ENCODE measurements around the gene SLC12A8. TPM values are rescaled to one million over a fixed set of nuclear protein-coding genes. Genes with fewer than 3 reads are reported as not detected.

Gene SLC12A8
- polyA plus RNA-seq, 1 of the 3 experiments (the other 2 are of a cell fraction), result 7.5 TPM

GRCh38 chr3:125168711-125169393 is 43.7 kb downstream of the SLC12A8 start:
- TF ChIP-seq TEAD4 (IDR thresholded peaks at IDR 0.05; ENCODE audit: borderline replicate concordance, insufficient read depth), result no peak
- TF ChIP-seq USF2 (IDR thresholded peaks at IDR 0.05; ENCODE audit: borderline replicate concordance, low read depth, low read length), result no peak
- no peak for TF ChIP-seq RAD21 (IDR thresholded peaks at IDR 0.05; ENCODE audit: low read length)
- TF ChIP-seq FOXJ3 (CRISPR knock-in tag; IDR thresholded peaks at IDR 0.05), result no peak
- no peak for TF ChIP-seq RXRA (IDR thresholded peaks at IDR 0.05; ENCODE audit: borderline replicate concordance, low read depth)
- no peak for TF ChIP-seq POLR2AphosphoS5 (IDR thresholded peaks at IDR 0.05; ENCODE audit: low read depth, low read length)
- no peak for TF ChIP-seq EZH2phosphoT487 (IDR thresholded peaks at IDR 0.05; ENCODE audit: borderline replicate concordance, low read depth)
- no peak for TF ChIP-seq GATA2 (CRISPR knock-in tag; IDR thresholded peaks at IDR 0.05)
- TF ChIP-seq PBX3 (IDR thresholded peaks at IDR 0.05), result no peak
- TF ChIP-seq SMC3 (IDR thresholded peaks at IDR 0.05; ENCODE audit: low read depth, low read length), result no peak
- no peak for TF ChIP-seq ELF1 (IDR thresholded peaks at IDR 0.05)
- TF ChIP-seq, protein P1, sequence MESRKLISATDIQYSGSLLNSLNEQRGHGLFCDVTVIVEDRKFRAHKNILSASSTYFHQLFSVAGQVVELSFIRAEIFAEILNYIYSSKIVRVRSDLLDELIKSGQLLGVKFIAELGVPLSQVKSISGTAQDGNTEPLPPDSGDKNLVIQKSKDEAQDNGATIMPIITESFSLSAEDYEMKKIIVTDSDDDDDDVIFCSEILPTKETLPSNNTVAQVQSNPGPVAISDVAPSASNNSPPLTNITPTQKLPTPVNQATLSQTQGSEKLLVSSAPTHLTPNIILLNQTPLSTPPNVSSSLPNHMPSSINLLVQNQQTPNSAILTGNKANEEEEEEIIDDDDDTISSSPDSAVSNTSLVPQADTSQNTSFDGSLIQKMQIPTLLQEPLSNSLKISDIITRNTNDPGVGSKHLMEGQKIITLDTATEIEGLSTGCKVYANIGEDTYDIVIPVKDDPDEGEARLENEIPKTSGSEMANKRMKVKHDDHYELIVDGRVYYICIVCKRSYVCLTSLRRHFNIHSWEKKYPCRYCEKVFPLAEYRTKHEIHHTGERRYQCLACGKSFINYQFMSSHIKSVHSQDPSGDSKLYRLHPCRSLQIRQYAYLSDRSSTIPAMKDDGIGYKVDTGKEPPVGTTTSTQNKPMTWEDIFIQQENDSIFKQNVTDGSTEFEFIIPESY (IDR thresholded peaks at IDR 0.05; ENCODE audit: borderline replicate concordance, low read depth), result no peak
- Histone ChIP-seq H4K20me1 (ENCODE audit: insufficient read depth) (no peaks in the 10 kb centered on the region), H3K4me3 (ENCODE audit: low read depth in 2 of 2, low read length in 1 of 2) (no peak overlapping the region), H3K9me2 (no peaks in the 10 kb centered on the region), H2AFZ (ENCODE audit: low read depth) (no peak overlapping the region), H3F3A (replicated peaks; ENCODE audit: insufficient read depth) (peaks cover 4% of the 10 kb centered on the region), H3K9me3 (no peaks in the 10 kb centered on the region), H3K4me2 (peak overlapping the region; percentile 27; the same call in 1 of the 2 replicates), H3K4me1 (ENCODE audit: control insufficient read depth in 1 of 2, insufficient read depth in 2 of 2, low read depth in 1 of 2, low read length in 1 of 2) (peaks cover 2 to 3% of the 10 kb centered on the region in 2 experiments; a peak in 1 of 4 replicates), H3K27me3 (ENCODE audit: insufficient read depth) (no peaks in the 10 kb centered on the region), H3K9ac (no peak overlapping the region), H3K79me2 (ENCODE audit: insufficient read depth) (no peaks in the 10 kb centered on the region), H3K36me3 (replicated peaks in 1 of 2; ENCODE audit: control insufficient read depth in 1 of 2, insufficient read depth in 2 of 2, low read length in 1 of 2) (no peaks in the 10 kb centered on the region), H3K27ac (ENCODE audit: low read depth in 2 of 2, low read length in 1 of 2) (peak overlapping the region in 1 of 2 experiments; percentile 39; a peak in 1 of 4 replicates)
- ChIA-PET CTCF (interaction anchor here (1.2 to 1.8 kb wide), 2 partner anchors 11 to 174 kb away, joined by 3 to 6 read pairs; no protein-coding TSS in a partner anchor), POLR2A (interaction anchor here (1.1 kb wide), 1 partner anchor 18 kb away, joined by 3 read pairs; no protein-coding TSS in a partner anchor)
- no peak for DNase-seq
- 76% methylated on average over 4 of the region's 4 CpGs for WGBS (ENCODE audit: low lambda C conversion rate)

Data from SK-N-SH (cell line).